Tibial artery (tissue), 4 donors: ENCODE measurements around the gene FBN1.
A peak's percentile ranks its signal among the peaks of the same experiment; 100 is the strongest.

Experiments
- DNase-seq, 2 donors: peaks; one replicate each; pipeline ENCODE4 v3.0.0-alpha.2; 2019
- H3K27ac ChIP-seq, 2 donors: fragments of 200-600 bp; sonication (generic) in 1 of 2; 1 replicate in 1 of 2; 2 replicates in 1 of 2; pipeline ENCODE4 v1.5.1; 2018 to 2019; ENCODE audit warnings: mild to moderate bottlenecking in 1 of 2
- H3K27me3 ChIP-seq, 2 donors: fragments of 200-600 bp; sonication (generic) in 1 of 2; one replicate each; pipeline versions ENCODE4 v1.5.1 to v1.6.0; 2016 to 2019
- H3K36me3 ChIP-seq, 3 donors: fragments of 200-600 bp; sonication (generic) in 2 of 3; one replicate each; pipeline ENCODE4 v1.5.1; 2016 to 2019; ENCODE audit warnings: mild to moderate bottlenecking in 2 of 3
- H3K4me1 ChIP-seq, 4 donors: fragments of 200-600 bp; sonication (generic) in 2 of 4; 1 replicate in 3 of 4; 2 replicates in 1 of 4; pipeline ENCODE4 v1.5.1; 2016 to 2019
- H3K4me3 ChIP-seq, 2 donors: fragments of 200-600 bp; sonication (generic) in 1 of 2; 1 replicate in 1 of 2; 2 replicates in 1 of 2; pipeline ENCODE4 v1.5.1; 2018 to 2019; ENCODE audit warnings: mild to moderate bottlenecking in 2 of 2
- H3K9me3 ChIP-seq, 3 donors: fragments of 200-600 bp; sonication (generic) in 1 of 3; one replicate each; pipeline ENCODE4 v1.5.1; 2016 to 2019
- CTCF ChIP-seq, 2 experiments: fragments of 200-600 bp in 1 of 2; fragments of 450-650 bp in 1 of 2; IDR thresholded peaks; one replicate each; pipeline ENCODE4 v1.5.1; 2017 to 2019; ENCODE audit warnings: antibody characterized with exemption in 2 of 2, mild to moderate bottlenecking in 1 of 2, moderate library complexity in 1 of 2
- intact Hi-C: fragments of 100-400 bp; cut with DNase I; formaldehyde crosslinking; loops from one replicate; pipeline ENCODE4 v1.15.0; 2023; ENCODE audit warnings: low total_unique reads

The FBN1 gene

DNA sequence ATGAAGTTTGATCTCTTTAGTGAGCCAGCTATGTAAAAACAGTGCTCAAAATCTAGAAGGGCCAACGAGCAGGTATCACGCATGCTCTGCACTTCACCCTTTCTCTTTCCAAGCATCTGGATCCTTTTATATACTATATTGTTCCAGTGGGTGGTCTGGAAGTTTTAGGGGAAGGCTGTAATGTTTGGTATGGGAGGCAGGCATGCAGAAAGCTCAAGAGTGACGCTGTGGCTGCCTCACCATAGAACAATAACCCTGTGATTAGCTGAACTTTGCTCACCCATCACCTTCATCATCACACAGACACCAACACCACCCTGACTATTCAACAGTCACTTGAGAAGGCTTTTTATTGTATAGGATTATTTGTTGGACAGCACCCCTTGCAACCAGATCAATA lies 81.6 kb downstream of the FBN1 start:
- Histone ChIP-seq H3K36me3 (no peaks in the 10 kb centered on the region), H3K27ac (no peak overlapping the region), H3K27me3 (no peaks in the 10 kb centered on the region), H3K4me3 (no peak overlapping the region), H3K9me3 (no peaks in the 10 kb centered on the region), H3K4me1 (peaks cover 0 to 51% (median 25%) of the 10 kb centered on the region in 4 donors)
- intact Hi-C loops = no loop called here
- DNase-seq = no peak
- no peak for TF ChIP-seq CTCF (IDR thresholded peaks at IDR 0.05)

DNA sequence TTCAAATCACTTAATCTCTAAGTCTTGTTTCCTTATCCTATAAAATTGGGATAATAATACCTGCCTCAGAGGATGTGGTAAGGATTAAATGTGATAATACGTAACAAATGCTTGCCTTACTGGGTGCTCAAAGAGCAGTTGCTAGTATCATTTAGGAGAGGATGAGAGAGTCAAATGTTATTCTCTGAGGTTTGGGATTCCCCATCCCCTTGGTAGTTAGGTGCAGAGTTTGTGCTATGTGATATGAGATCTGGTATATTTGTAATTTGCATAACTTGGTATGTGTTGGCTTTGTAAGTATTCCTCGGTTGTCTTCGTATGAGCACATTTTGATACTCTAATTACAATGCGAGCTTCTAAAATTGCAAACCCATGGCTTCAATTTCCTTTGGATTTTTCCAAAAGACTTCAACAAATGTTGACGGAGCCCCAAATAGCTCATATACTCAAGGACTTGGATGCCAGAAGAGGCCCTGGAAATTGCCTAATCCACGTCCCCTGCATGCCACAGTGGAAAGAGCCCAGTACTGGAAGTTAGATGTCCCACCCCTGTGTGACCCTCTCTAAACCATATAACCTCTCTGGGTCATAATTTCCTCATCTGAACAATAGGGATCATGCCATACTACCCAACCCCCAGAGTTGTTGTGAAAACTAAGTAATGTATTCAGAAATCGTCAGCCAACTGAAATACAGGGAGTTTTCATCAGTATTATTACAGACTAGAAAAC lies 85.0 kb downstream of the FBN1 start:
- Histone ChIP-seq H3K4me3 (no peak overlapping the region), H3K27me3 (no peaks in the 10 kb centered on the region), H3K27ac (peak overlapping the region; percentile 51 to 57), H3K9me3 (no peaks in the 10 kb centered on the region), H3K36me3 (no peaks in the 10 kb centered on the region), H3K4me1 (peaks cover 0 to 41% (median 16%) of the 10 kb centered on the region in 4 donors)
- peak in 1 of 2 donors; percentile 60 for DNase-seq
- intact Hi-C loops = no loop called here
- no peak for TF ChIP-seq CTCF (IDR thresholded peaks at IDR 0.05)

DNA sequence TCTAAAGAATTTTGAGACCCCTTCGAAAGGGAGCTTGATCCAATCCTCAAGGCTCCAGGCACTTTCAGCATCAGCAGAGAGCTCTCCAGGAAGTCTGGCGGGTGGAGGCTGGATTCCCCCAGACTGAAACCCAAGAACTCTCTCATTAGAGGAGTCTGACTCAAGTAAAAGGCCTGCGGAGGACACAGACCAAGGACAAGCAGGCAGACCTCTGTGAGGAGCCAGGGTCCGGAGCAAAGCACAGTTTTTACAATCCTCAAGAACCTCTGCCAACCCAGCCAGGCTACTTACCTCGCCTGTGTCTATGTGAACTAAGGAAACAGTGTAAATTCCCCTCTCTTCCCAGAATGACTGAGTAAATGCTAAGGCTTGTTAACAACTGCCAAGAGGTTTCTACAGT lies 86.2 kb downstream of the FBN1 start:
- H3K9me3 ChIP-seq = no peaks in the 10 kb centered on the region
- TF ChIP-seq CTCF (IDR thresholded peaks at IDR 0.05) = no peak
- H3K27ac ChIP-seq = peak overlapping the region; percentile 51 to 57
- no peaks in the 10 kb centered on the region for H3K27me3 ChIP-seq
- intact Hi-C loops = no loop called here
- H3K36me3 ChIP-seq = no peaks in the 10 kb centered on the region
- H3K4me1 ChIP-seq = peaks cover 0 to 40% (median 16%) of the 10 kb centered on the region in 4 donors
- H3K4me3 ChIP-seq = no peak overlapping the region
- DNase-seq = peak; percentile 55 to 67

GRCh38 chr15:48558226-48558625 lies 87.3 kb downstream of the FBN1 start:
- Histone ChIP-seq H3K27ac (peak overlapping the region in 1 of 2 donors; percentile 51), H3K36me3 (no peaks in the 10 kb centered on the region), H3K4me1 (peaks cover 0 to 40% (median 16%) of the 10 kb centered on the region in 4 donors), H3K27me3 (no peaks in the 10 kb centered on the region), H3K4me3 (no peak overlapping the region), H3K9me3 (no peaks in the 10 kb centered on the region)
- no peak for DNase-seq
- TF ChIP-seq CTCF (IDR thresholded peaks at IDR 0.05) = no peak
- intact Hi-C loops = no loop called here

DNA sequence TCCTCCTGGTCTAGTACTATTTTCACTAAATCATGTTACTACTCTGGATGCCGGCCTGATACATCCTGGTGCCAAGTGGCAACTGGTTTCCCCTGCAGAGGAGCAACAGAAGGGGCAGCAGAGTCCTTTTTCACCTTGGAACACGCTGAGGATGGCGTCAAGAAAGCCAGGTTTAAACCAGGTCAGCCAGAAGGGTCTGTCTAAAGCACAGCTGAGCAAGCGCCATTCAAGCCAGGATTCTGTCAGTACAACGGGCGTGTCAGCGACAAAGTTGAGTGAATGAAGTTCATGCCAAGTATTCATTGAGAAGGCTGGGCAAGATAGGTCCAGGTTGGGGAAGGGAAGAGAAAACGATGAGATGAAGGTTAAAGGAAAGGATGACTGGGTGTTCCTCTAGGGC lies 88.2 kb downstream of the FBN1 start:
- no peak for TF ChIP-seq CTCF (IDR thresholded peaks at IDR 0.05)
- H3K27ac ChIP-seq = no peak overlapping the region
- no peaks in the 10 kb centered on the region for H3K9me3 ChIP-seq
- DNase-seq = no peak
- no peaks in the 10 kb centered on the region for H3K36me3 ChIP-seq
- no peaks in the 10 kb centered on the region for H3K27me3 ChIP-seq
- intact Hi-C loops = no loop called here
- H3K4me1 ChIP-seq = peaks cover 0 to 40% (median 16%) of the 10 kb centered on the region in 4 donors
- no peak overlapping the region for H3K4me3 ChIP-seq
